CD4-positive, alpha-beta T cell (primary cell): ENCODE data around the gene ASB3. TPM values are rescaled to one million over a fixed set of nuclear protein-coding genes. Genes with fewer than 3 reads are reported as not detected.

Source experiments
- ATAC-seq: fragments of 200-7000 bp; cut with Tn5 transposase; one replicate; pipeline ENCODE4 v1.10.0; 2022; ENCODE audit warnings: mild to moderate bottlenecking; ENCODE audit not compliant: poor library complexity
- CTCF ChIA-PET: fragments of 350-600 bp; sonication (Branson Sonifier 250); formaldehyde crosslinking; loops from one replicate; lab custom pipeline; 2021; ENCODE audit warnings: antibody characterized with exemption, inconsistent platforms; lab: Charles Lee
- POLR2A ChIA-PET: fragments of 350-600 bp; sonication (Branson Sonifier 250); formaldehyde crosslinking; loops from one replicate; lab custom pipeline; 2021; ENCODE audit warnings: antibody characterized with exemption, inconsistent platforms; lab: Charles Lee
- DNase-seq, 14 experiments: peaks; one replicate each; pipeline ENCODE4 v3.0.0-alpha.2; 2013 to 2020; ENCODE audit warnings: mixed read lengths in 2 of 14
- H3K27ac ChIP-seq, 2 donors: one replicate each; pipeline versions ENCODE4 v1.5.1 to v1.7.0; 2013; ENCODE audit warnings: low read length in 2 of 2, low read depth in 1 of 2, mild to moderate bottlenecking in 1 of 2
- H3K27me3 ChIP-seq, 2 experiments: 1 replicate in 1 of 2; 2 replicates in 1 of 2; pipeline versions ENCODE4 v1.6.1 to v1.7.0; 2013; ENCODE audit warnings: low read length in 2 of 2, control low read depth in 1 of 2, mild to moderate bottlenecking in 1 of 2, moderate library complexity in 1 of 2; ENCODE audit not compliant: insufficient read depth in 2 of 2, control insufficient read depth in 1 of 2
- H3K36me3 ChIP-seq: one replicate; pipeline ENCODE4 v1.6.1; 2013; ENCODE audit warnings: low read length, control low read depth; ENCODE audit not compliant: insufficient read depth
- H3K4me1 ChIP-seq: one replicate; pipeline ENCODE4 v1.6.1; 2013; ENCODE audit warnings: low read length, control low read depth; ENCODE audit not compliant: insufficient read depth
- H3K4me3 ChIP-seq: one replicate; pipeline ENCODE4 v1.5.1; 2013; ENCODE audit warnings: mild to moderate bottlenecking, low read length, moderate library complexity
- H3K9me3 ChIP-seq, 2 experiments: 1 replicate in 1 of 2; 2 replicates in 1 of 2; pipeline versions ENCODE4 v1.6.1 to v1.7.0; 2013; ENCODE audit warnings: low read length in 2 of 2, mild to moderate bottlenecking in 2 of 2, control low read depth in 1 of 2, moderate library complexity in 1 of 2; ENCODE audit not compliant: control insufficient read depth in 1 of 2, insufficient read depth in 1 of 2
- H3K27ac Mint-ChIP-seq: one replicate; pipeline ENCODE4 v1.8.0; 2020; ENCODE audit warnings: mixed read lengths
- H3K27me3 Mint-ChIP-seq: one replicate; pipeline ENCODE4 v1.8.0; 2021; ENCODE audit warnings: mixed read lengths
- H3K36me3 Mint-ChIP-seq: one replicate; pipeline ENCODE4 v1.8.0; 2021; ENCODE audit warnings: low read depth, mixed read lengths
- H3K4me1 Mint-ChIP-seq: one replicate; pipeline ENCODE4 v1.8.0; 2021; ENCODE audit warnings: low read depth, mixed read lengths
- H3K4me3 Mint-ChIP-seq: one replicate; pipeline ENCODE4 v1.8.0; 2020; ENCODE audit warnings: mild to moderate bottlenecking, mixed read lengths
- H3K9me3 Mint-ChIP-seq: one replicate; pipeline ENCODE4 v1.8.0; 2020; ENCODE audit warnings: mixed read lengths
- CTCF ChIP-seq: fragments of 200-600 bp; IDR thresholded peaks from one replicate; pipeline ENCODE4 v1.8.0; 2022; ENCODE audit warnings: antibody characterized with exemption, mild to moderate bottlenecking
- intact Hi-C, 2 experiments: fragments of 100-400 bp; cut with DNase I in 1 of 2; cut with micrococcal nuclease in 1 of 2; formaldehyde crosslinking; loops; one replicate each; pipeline versions ENCODE4 v1.15.1 to v1.9.0; 2023 to 2025; cut with DNase I, micrococcal nuclease
- total RNA-seq, 174 experiments: library from RNA in 2 of 174; stranded (reverse) in 2 of 174; gene quantifications; one replicate each; pipeline ENCODE4 v1.2.3 and lab custom pipeline; 2021 to 2026

Gene ASB3
- total RNA-seq, 2 experiments from 2014 or later, result 31.0 to 34.3 TPM

- intact Hi-C loops, result no loop called here
- Histone ChIP-seq H3K27ac (no peak overlapping the region), H3K4me3 (no peak overlapping the region), H3K27me3 (peaks cover 0 to 2% of the 10 kb centered on the region in 2 experiments), H3K36me3 (no peaks in the 10 kb centered on the region), H3K4me1 (no peaks in the 10 kb centered on the region), H3K9me3 (no peaks in the 10 kb centered on the region)
- ChIA-PET POLR2A (no interaction called here), CTCF (no interaction called here)
- no peaks in the 10 kb centered on the region for H3K27me3 Mint-ChIP-seq
- H3K4me3 Mint-ChIP-seq, result no peak overlapping the region
- no peaks in the 10 kb centered on the region for H3K4me1 Mint-ChIP-seq
- ATAC-seq, result no peak
- no peaks in the 10 kb centered on the region for H3K36me3 Mint-ChIP-seq
- H3K27ac Mint-ChIP-seq, result no peak overlapping the region
- TF ChIP-seq CTCF, result no peak
- H3K9me3 Mint-ChIP-seq, result no peaks in the 10 kb centered on the region
- DNase-seq, result no peak
These were observed 140.0 kb downstream of the ASB3 start for GRCh38 chr2:53646788-53647187.

- POLR2A ChIA-PET, result no interaction called here
- no peak for ATAC-seq
- CTCF ChIA-PET, result interaction anchor here (1.3 kb wide), 1 partner anchor 8 kb away, joined by 3 read pairs; no protein-coding TSS in a partner anchor
These were observed 145.5 kb downstream of the ASB3 start for GRCh38 chr2:53641290-53641689.

GRCh38 chr2:53640466-53640865 is 146.3 kb downstream of the ASB3 start:
- TF ChIP-seq CTCF, result no peak
- ChIA-PET CTCF (interaction anchor here (1.3 kb wide), 1 partner anchor 9 kb away, joined by 3 read pairs; no protein-coding TSS in a partner anchor), POLR2A (no interaction called here)
- Histone ChIP-seq H3K36me3 (no peaks in the 10 kb centered on the region), H3K27me3 (peaks cover 0 to 2% of the 10 kb centered on the region in 2 experiments), H3K27ac (no peak overlapping the region), H3K4me1 (no peaks in the 10 kb centered on the region), H3K4me3 (no peak overlapping the region), H3K9me3 (no peaks in the 10 kb centered on the region)
- H3K4me3 Mint-ChIP-seq, result no peak overlapping the region
- no peaks in the 10 kb centered on the region for H3K36me3 Mint-ChIP-seq
- no peak overlapping the region for H3K27ac Mint-ChIP-seq
- intact Hi-C loops, result no loop called here
- no peaks in the 10 kb centered on the region for H3K4me1 Mint-ChIP-seq
- no peaks in the 10 kb centered on the region for H3K9me3 Mint-ChIP-seq
- no peaks in the 10 kb centered on the region for H3K27me3 Mint-ChIP-seq
- ATAC-seq (no peak), DNase-seq (no peak)

More at GRCh38 chr2:53641290-53641689, 145.5 kb downstream of the ASB3 start:
- H3K27ac ChIP-seq, result no peak overlapping the region
- no peaks in the 10 kb centered on the region for H3K9me3 Mint-ChIP-seq
- no peak overlapping the region for H3K27ac Mint-ChIP-seq
- no peaks in the 10 kb centered on the region for H3K9me3 ChIP-seq
- H3K36me3 Mint-ChIP-seq, result no peaks in the 10 kb centered on the region
- no peak overlapping the region for H3K4me3 Mint-ChIP-seq
- no peaks in the 10 kb centered on the region for H3K4me1 Mint-ChIP-seq
- H3K27me3 Mint-ChIP-seq, result no peaks in the 10 kb centered on the region
- no peaks in the 10 kb centered on the region for H3K36me3 ChIP-seq
- no peak overlapping the region for H3K4me3 ChIP-seq
- TF ChIP-seq CTCF, result no peak
- intact Hi-C loops, result no loop called here
- H3K27me3 ChIP-seq, result peaks cover 0 to 2% of the 10 kb centered on the region in 2 experiments
- no peaks in the 10 kb centered on the region for H3K4me1 ChIP-seq
- no peak for DNase-seq
